Placental pericyte (primary cell): ENCODE results near the gene KPNA5. TPM values are rescaled to one million over a fixed set of nuclear protein-coding genes. Genes with fewer than 3 reads are reported as not detected.

Experiments used
- total RNA-seq: library from RNA; depleted of rRNA; stranded (reverse); fragments of >200 nt; gene quantifications from 2 replicates; pipeline ENCODE4 v1.2.3, GENCODE V29; 2012

The KPNA5 gene
- 8.4 and 8.5 TPM in 2 replicates for total RNA-seq

GRCh38 chr6:116680880-116681672 is at the start of gene KPNA5:
Gene KPNA5 (plus strand): TSS chr6:116681211. CDS start chr6:116681335, 124 bp downstream.

GRCh38 chr6:116764961-116765841 is 84.2 kb downstream of the KPNA5 start, which contains the start of gene FAM162B:
Gene FAM162B (minus strand): TSS chr6:116765719. CDS start chr6:116765576, 143 bp downstream.

Other genes with a start within 250 kb of the KPNA5 start
- 0.29 and 0.44 TPM in 2 replicates for gene CALHM6, start 219.8 kb upstream of the KPNA5 start, total RNA-seq
- gene CALHM5, start 169.6 kb upstream of the KPNA5 start, total RNA-seq: 2.2 and 7.7 TPM in 2 replicates
- gene TRAPPC3L, start 135.5 kb upstream of the KPNA5 start, total RNA-seq: under 0.01 TPM in 1 of 2 replicates, not detected in the other
- gene CALHM4, start 127.5 kb upstream of the KPNA5 start, total RNA-seq: 0.14 TPM in 1 of 2 replicates, not detected in the other
- gene RWDD1, start 109.7 kb upstream of the KPNA5 start, total RNA-seq: 26.9 and 30.6 TPM in 2 replicates
- 0.22 and 0.43 TPM in 2 replicates for gene RSPH4A, start 64.7 kb upstream of the KPNA5 start, total RNA-seq
- gene ZUP1, start 12.4 kb upstream of the KPNA5 start, total RNA-seq: 7.2 and 12.5 TPM in 2 replicates
- gene FAM162B, start 84.5 kb downstream of the KPNA5 start, total RNA-seq: 25.5 TPM in 1 of 2 replicates, not detected in the other
- 0.14 TPM in 1 of 2 replicates, not detected in the other for gene GPRC6A, start 147.9 kb downstream of the KPNA5 start, total RNA-seq
- gene RFX6, start 196.0 kb downstream of the KPNA5 start, total RNA-seq: not detected in 2 replicates